Endothelial cell of hepatic sinusoid (primary cell): Measurements from ENCODE around the gene PRKCE.

Experiments used
- in situ Hi-C: cut with HindIII; loops from 2 replicates; pipeline ENCODE4 v1.10.0; 2017; ENCODE audit warnings: low sequenced_read_pairs

PRKCE gene

DNA sequence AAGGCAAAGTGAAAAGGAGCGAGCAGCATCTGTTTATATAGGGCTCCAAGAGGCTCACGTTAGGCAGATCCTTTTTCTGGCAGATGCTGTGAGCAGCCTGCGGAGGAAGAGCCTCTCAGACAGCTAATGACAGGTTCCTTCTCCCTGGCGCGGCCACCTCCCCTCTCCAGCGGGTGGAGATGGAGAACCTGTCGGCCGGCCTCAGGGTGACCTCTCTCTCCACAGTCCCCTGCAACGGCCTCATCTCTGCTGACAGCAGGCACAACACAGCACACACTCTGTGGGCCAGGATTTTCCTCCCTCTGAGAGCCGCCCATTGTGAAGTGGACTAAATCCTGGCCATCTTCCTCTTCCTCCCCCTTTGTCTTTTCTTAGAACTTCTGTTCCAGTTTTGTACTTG is 119.8 kb downstream of the PRKCE start:
- in situ Hi-C loops: no loop called here

DNA sequence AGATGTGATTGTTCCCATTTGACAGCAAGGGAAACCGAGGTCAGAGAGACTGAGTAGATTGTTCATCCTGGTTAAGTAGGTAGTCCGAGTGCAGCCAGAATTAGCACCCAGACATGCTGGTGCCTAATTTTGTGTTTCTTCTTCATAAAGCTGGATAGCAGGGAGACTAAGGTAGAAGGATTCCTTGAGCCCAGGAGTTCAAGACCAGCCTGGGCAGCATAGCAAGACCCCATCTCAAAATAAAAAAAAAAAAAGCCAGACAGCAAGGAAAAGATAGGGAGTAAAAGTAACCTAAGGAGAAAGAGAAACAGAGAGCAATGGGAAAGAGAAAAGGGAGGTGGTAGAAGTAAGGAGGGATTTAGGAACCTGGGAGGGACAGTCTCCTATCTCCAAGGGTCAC is 120.6 kb downstream of the PRKCE start:
- in situ Hi-C loops: no loop called here

DNA sequence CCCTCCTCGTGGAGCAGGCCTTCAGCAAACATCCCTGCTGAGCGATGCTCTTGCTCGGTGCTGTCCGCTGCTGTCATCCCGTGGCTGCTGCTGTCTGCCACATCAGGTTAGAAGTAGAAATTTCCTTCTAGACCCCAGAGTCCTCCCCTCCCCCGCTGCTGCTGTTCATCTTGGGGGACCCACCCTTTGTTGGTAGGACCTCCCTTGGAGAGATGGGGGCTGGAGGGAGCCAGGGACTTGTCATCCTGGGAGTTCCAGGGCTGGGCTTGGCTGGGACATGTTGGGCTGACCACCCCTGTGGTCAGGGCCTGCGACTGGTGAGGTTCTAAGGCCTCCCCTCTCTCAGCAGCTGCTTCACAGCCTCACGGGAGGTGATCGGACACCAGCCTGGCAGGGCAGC is 122.4 kb downstream of the PRKCE start:
- in situ Hi-C loops: no loop called here

DNA sequence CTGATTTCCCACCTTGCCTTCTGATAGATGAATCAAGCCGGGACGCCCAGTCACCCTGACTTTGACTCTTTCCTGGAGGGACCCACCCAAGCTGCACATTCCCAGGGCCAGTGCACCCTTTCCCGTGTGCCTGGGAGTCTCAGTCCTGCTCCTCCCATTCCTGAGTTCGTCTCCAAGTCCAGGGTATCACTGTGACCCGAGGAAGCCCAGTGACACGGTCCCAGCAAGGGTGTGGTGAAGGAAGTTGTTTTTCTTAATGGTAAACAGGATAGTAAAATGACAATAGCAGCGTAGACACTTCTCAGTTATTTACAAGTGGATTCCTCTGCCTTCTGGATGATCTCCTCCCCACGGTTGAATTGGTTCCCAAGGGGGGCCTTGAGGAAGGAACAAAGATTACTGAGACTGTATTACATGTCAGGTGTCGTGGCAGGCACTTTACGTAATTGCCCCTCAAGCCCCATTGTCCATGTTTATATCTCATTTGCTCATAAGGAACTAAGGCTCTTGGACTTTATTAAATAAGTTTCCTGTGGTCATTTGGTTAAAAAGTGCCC is 123.3 kb downstream of the PRKCE start:
- in situ Hi-C loops: no loop called here

DNA sequence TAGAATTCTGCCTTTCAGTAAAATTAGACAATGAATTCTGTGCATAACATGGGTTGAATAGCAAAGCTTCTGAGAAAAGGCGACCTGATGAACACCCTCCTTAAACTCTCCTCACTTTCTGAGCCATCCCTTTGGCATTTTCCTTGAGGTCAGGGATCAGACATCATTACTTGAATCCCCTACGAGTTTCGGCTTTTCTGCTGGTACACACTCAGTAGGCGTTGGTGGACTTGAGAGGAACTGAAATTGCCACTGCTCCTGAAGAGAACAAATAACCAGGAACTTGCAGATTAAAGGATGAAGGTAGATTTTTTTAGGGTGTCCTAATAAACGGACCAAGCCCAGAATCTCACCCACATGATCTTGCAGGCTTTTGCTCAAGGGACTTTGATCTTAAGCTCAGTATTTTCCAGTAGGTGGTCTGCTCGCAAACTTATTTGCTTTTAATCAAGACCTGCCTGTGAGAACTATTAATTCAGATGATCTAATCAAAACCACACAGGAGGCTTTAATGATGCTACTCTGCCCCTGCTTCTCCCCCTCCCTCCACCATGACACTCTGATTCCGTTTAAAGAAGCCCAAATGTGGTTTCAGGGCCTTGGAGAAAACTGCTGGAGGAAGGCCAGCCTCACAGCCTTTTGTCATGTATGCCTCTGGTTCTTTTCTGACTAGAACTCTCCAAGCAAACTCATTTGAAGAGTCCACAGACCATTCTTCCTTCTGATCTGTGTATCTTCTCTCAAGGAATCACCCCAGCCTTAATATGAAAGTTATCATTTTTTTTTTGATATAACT is 124.9 kb downstream of the PRKCE start:
- in situ Hi-C loops: no loop called here

DNA sequence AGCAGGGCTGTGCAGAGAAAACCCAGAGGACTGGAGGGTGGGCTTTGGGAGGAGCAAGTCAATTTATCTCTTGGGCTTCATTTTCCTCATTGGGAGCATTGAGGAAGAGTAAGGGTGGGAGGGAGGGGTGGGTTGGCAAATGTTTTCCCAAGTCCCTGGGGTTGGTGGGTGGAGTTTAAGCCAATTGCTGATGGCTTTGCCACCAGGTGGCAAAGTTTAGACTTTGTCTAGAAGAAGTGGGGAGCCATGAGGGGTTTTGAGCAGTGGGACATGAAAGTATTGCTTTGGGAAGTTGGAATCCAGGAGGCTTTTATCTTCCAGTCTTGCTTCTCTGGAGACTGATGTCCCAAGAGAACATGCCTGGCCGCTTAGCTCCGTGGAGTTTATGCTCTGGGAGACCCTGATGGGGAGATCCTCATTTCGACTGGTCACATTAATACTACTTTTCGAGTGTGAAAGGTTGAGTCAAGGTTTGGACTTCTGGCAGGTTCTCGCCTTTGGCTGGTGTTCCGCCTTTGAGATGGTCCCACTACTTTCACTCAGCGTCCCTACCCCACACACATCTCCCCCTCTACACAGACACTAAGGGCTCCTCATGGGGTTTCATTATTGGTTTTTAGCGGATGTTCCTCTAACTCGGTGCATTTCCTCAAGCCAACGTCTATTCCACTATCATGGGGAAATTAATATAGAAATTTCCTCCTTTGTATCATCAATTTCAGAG is 126.7 kb downstream of the PRKCE start:
- in situ Hi-C loops: no loop called here

DNA sequence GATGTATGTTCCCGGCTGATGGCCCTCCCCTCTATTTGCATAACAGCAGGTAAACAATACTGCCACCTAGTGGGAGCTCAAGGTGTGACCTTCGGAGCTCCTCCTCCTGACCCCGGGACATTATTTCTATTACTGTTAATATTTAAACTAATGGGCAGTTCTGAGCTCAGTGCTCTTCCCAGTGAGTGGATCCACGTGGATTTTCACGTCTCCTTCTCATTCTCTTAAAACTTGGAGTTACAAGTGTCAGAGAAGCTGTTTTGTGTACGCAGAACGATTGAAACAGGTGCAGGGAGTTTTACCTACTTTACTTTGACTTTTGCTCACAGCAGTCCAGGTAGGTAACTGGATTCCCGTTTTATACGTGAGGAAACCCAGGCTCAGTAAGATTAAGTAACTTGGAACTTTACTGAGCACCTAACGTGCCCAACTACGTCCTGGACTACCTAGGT is 127.3 kb downstream of the PRKCE start:
- in situ Hi-C loops: no loop called here

DNA sequence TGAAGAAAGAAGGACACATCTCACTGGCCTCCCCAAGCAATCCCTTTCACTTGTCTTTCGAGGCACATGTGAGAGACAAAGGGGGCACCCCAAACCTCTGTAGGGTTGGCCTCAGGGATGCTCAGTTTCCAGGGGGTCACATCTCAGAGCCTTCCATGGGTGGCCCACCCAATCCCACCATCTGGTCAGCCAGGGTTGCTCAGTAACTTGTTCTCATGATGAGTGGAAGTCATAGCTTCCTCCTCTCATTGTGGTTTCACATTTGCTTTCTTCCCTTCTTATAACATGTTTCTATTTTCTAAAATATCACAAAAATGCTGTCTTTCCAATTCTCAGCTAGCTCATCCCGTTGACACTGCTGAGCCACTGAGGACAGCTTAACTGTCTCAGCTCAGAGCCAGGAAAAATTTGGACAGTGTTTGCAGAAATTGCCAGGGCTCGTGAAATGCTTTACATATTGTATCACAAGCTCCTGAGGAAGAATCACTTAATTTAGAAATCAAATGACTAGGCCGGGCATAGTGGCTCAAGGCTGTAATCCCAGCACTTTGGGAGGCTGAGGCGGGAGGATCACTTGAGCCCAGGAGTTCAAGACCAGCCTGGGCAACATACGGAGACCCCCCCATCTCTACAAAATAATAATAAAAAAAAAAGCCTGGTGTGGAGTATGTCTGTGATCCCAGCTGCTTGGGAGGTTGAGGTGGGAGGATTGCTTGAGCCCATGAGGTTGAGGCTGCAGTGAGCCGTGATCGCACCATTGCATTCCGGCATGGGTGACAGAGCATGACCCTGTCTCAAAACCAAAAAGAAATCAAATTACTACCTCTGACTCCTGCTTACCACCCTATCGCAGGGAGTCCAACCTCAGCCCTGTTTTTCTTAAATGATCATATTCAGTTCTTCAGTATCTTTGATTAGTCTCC is 129.3 kb downstream of the PRKCE start:
- in situ Hi-C loops: no loop called here

DNA sequence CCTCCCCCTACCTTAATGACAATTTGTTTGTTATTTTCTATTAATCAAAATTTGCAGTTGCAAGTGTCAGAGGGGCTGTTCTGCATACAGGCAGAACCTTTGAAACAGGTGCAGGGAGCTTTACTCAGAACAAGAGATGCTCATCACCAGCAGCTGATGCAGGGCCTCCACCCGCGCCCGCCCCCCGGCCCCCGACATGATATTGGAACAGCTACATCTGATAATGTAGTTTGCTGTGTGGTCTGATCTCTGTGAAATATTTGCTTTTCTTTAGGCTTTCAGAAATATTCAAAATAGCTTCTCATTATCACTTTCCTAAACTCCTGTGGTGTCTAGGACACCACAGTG is 130.0 kb downstream of the PRKCE start:
- in situ Hi-C loops: no loop called here

DNA sequence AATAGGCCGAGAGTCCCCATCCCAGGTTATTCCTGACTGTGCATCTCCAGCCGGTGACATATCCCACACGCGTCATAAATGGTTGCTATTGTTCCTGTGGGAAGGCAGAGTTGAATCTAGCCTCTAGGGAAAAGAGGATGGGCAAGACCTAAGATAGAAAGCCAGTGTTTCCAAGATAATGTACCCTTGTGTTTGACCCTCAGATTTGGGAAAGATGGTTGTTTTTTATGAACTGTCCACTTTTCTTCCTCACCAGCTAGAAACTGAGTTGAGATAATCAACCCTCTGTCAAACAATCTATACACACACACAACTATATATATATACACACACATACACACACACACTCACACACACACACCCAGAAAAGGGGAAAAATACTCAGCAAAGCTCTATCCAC is 131.0 kb downstream of the PRKCE start:
- in situ Hi-C loops: no loop called here

DNA sequence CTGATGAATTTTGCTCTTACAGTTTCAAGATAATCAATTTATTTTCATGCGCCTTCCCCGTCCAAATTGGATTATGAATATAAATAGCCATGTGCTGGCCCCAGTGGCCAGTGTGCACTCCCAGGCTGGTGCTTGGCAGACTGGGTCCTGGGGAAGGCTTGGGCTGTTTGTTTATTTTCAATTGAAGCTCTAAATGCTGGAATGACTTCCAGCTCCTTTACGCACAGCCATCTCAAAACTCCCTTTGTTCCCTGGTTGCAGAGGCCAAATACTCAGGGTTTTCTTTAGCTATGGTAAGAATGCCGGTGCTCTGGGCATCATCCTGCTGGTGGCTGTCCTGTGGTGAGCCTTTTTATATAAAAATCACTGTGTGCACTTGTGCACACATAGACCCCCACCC is 131.5 kb downstream of the PRKCE start:
- in situ Hi-C loops: no loop called here

DNA sequence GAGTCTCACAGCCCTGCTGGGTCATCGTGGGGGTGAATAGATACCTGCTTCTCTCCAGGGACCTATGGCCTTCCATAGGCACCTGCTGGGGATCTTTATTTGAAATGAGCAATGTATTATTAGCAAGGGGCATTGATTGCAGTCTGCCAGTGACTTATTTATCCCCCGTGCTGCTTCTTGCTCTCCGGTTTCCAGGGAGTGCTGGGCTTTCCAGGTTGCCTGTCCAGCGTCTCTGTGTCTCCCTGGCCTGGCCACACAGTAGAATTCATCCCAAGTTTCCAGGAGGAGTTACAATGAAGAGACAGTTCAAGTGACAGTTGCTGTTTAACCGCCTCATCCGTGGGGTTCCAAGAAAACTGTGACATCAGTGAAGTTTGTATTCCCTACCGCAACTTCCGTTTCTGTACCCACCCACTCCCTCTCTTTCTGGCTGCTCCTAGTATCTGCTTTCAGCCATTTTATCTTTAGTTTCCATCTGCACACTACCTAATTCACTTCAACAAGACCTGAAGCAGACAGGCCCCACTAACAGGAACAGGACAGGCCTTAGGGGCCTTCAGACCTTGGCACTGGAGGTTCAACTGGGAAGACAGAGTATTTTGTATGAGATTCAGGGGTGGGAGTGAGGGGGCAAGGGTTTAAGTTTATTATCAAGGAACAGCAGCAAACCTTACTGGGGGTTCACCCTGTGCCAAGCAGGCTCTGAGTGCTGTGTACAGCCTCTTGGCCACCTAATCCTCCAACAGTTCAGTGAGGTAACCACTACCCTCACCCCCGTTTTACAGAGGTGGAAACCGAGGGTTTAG is 134.8 kb downstream of the PRKCE start:
- in situ Hi-C loops: loop anchor here (5.0 kb wide), 1 partner anchor 51 kb away; no protein-coding TSS in a partner anchor

DNA sequence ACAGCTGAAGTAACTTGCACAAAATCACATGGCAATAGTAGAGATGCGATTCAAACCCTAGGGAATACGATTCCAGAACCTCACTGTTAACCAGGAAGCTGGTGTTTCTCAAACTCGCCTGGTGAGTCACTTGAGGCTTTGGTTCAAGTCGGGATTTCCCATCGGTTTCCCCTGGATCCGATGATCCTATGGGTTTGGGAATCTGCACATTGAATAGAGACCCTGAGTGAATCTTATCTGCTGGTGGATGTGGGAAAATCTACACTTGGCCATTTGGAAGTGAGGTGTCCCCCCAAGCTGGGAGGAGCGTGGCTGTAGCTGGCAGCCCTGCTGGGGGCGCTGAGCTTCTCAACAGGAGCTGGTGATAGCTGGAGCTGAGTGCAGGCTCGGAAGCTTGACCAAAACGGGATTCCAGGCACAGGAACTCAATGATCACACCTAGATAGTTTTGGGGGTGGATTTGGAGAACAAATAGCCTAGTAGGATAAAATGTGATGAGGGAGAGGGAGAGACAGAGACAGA is 135.4 kb downstream of the PRKCE start:
- in situ Hi-C loops: loop anchor here (5.0 kb wide), 1 partner anchor 50 kb away; no protein-coding TSS in a partner anchor

DNA sequence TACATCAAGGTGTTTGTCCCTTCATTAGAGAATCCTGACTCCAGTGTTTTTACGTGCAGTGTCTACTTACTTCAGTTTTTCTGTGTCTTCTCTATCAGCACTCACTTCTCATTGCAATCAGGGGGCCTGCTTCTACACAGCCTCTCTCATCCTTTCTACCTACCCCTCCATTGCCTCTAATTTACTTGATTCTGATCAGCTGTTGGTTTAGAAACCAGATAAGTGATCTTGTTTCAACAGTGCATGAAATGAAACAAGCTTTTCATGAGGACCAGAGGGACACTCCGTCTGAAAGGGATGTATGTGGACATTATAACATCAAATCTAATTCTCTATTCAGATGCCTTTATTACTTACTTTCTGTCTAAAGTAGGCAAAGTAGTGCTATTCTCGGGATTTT is 136.9 kb downstream of the PRKCE start:
- in situ Hi-C loops: loop anchor here (5.0 kb wide), 1 partner anchor 49 kb away; no protein-coding TSS in a partner anchor

DNA sequence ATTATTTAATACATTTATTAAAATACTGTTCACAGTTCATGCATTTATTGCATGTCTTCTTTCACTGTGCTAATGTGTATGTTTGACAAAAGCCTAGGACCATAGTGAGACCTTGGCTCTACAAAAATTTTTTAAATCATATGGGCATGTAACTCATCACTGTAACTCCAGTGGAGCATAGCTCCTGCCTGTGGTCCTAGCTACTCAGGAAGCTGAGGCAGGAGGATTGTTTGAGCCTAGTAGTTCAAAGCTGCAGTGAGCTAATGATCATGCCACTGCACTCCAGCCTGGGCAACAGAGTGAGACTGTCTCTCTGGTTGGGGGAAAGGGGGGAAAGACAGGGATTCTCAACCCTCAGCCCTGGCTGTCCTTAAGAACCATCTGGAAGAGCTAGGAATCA is 137.8 kb downstream of the PRKCE start:
- in situ Hi-C loops: loop anchor here (5.0 kb wide), 1 partner anchor 48 kb away; no protein-coding TSS in a partner anchor

DNA sequence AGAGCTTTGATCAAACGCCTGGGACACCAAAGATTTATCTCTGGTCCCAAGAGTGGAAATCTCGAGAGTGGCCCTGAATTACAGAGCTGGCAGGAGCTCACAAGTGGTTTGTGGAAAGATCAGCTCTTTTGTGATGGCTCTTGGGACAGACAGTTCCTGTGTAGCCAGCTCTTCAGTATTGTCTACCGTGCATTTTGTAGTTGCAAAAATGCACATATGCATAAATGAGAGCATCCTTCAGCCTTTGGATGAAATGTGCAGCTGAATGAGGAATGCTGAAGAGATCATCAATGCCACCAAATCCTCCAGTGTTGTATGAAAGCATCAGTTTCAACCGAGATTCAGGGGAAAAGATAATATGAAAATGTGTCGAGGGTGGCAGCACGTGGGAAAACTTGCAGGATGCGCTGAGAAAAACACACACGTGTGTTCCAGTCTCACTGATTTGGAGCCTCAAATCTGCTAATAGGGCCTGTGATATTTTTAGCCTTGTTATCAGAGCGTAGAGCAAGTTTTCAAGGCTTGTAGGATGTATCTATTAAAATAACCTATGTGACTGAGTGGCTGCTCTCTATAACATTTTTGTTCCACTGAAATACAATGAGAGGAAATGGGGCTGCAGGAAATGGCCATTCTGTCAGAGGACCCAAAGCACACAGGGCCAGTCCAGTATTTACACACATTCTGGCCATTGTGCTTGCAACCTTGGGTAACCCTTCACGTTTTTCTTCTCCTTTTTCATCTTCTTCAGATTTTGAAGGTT is 138.7 kb downstream of the PRKCE start:
- in situ Hi-C loops: loop anchor here (5.0 kb wide), 1 partner anchor 47 kb away; no protein-coding TSS in a partner anchor

DNA sequence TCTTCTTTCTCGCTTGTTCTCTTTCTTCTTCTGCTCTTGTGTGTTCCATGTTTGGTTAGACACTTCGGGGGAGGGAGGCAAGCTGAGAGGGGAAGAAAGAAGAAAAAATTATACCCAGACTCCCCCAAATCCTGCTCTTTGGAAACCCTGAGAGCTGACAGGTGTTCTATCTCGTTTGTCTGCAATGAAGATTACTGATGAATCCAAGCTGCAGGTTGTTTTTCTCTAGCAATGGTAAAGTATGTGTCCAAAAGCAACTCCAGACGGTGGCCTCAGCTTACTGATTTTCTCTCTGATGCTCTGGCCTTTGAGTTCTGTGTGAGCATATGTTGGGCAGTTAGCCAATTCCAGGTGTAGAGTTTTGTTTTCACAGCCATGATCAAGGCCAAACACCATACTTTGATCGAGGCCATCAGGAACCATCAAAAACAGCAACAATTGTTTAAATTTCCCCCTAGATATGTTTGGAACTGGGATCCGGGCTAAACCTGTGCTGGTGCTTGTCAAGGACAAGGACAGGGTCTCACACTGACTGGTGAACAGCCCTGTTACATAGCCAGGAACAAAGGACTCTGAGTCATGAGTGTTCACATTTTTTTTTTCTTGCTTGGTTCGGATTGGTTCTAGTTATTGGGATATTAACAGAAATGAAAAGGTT is 142.0 kb downstream of the PRKCE start:
- in situ Hi-C loops: no loop called here

DNA sequence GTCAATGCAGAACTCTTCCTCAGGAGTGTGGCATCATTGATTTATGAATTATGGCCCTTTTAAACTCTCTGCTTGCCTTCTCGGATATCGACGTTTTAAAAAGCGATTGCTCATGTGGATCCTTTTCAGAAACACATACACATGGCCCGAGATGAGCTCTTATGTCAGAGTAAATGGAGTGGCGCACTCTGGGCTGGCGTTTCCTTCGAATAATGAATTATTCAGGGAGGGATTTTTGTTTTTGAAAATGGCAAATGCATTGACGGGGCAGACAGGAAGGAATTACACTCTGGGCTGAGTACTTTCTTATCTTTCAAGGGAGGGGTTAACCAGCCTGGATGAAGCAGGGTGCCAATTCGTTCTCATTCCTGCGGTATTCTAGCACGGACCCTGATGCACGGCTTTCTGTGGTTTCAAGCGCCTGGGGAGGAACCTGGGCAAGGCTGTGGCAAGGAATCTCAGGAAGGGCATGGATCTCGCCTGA is 142.7 kb downstream of the PRKCE start:
- in situ Hi-C loops: no loop called here
